Measurements from ENCODE around the gene BCCIP.

Gene BCCIP

GRCh38 chr10:125782616-125783015, 40.7 kb upstream of the BCCIP start:
- Histone ChIP-seq H3F3A (ENCODE audit: insufficient read depth) (no peaks in the 10 kb centered on the region), H3K36me3 (ENCODE audit: low read length) (no peaks in the 10 kb centered on the region), H4K20me1 (ENCODE audit: low read depth, low read length) (no peaks in the 10 kb centered on the region), H3K9me3 (ENCODE audit: insufficient read depth, low read length) (no peaks in the 10 kb centered on the region), H3K27ac (ENCODE audit: low read depth, low read length) (no peak overlapping the region), H3K9me2 (replicated peaks; ENCODE audit: insufficient read depth, low read length) (no peaks in the 10 kb centered on the region), H3K9ac (ENCODE audit: low read length) (no peak overlapping the region), H3K4me3 (ENCODE audit: insufficient read depth, low read length, poor library complexity, severe bottlenecking) (no peak overlapping the region), H3K27me3 (ENCODE audit: low read length) (no peaks in the 10 kb centered on the region), H3K79me2 (ENCODE audit: insufficient read depth, low read length) (no peaks in the 10 kb centered on the region), H3K4me2 (ENCODE audit: low read depth, low read length, poor library complexity, severe bottlenecking) (no peak overlapping the region), H2AFZ (ENCODE audit: low read depth, low read length, severe bottlenecking) (no peak overlapping the region)
- TF ChIP-seq CTCF (IDR thresholded peaks at IDR 0.05; ENCODE audit: insufficient read depth, low read length, poor library complexity, severe bottlenecking) (no peak), EZH2phosphoT487 (conservative IDR thresholded peaks at IDR 0.05; ENCODE audit: low read length) (no peak)

- Histone ChIP-seq H3F3A (ENCODE audit: insufficient read depth) (no peaks in the 10 kb centered on the region), H3K4me3 (ENCODE audit: insufficient read depth, low read length, poor library complexity, severe bottlenecking) (no peak overlapping the region), H2AFZ (ENCODE audit: low read depth, low read length, severe bottlenecking) (no peak overlapping the region), H3K9me2 (replicated peaks; ENCODE audit: insufficient read depth, low read length) (no peaks in the 10 kb centered on the region), H3K79me2 (ENCODE audit: insufficient read depth, low read length) (no peaks in the 10 kb centered on the region), H3K27ac (ENCODE audit: low read depth, low read length) (no peak overlapping the region), H3K9ac (ENCODE audit: low read length) (no peak overlapping the region), H3K27me3 (ENCODE audit: low read length) (no peaks in the 10 kb centered on the region), H3K9me3 (ENCODE audit: insufficient read depth, low read length) (no peaks in the 10 kb centered on the region), H4K20me1 (ENCODE audit: low read depth, low read length) (no peaks in the 10 kb centered on the region), H3K4me2 (ENCODE audit: low read depth, low read length, poor library complexity, severe bottlenecking) (no peak overlapping the region), H3K36me3 (ENCODE audit: low read length) (no peaks in the 10 kb centered on the region)
- no peak for TF ChIP-seq CTCF (IDR thresholded peaks at IDR 0.05; ENCODE audit: insufficient read depth, low read length, poor library complexity, severe bottlenecking)
Measured at GRCh38 chr10:125783408-125783807, 39.9 kb upstream of the BCCIP start.

- Histone ChIP-seq H3K36me3 (ENCODE audit: low read length) (no peaks in the 10 kb centered on the region), H3K9me2 (replicated peaks; ENCODE audit: insufficient read depth, low read length) (no peaks in the 10 kb centered on the region), H3K9me3 (ENCODE audit: insufficient read depth, low read length) (no peaks in the 10 kb centered on the region), H3K27ac (ENCODE audit: low read depth, low read length) (no peak overlapping the region), H4K20me1 (ENCODE audit: low read depth, low read length) (no peaks in the 10 kb centered on the region), H3K4me3 (ENCODE audit: insufficient read depth, low read length, poor library complexity, severe bottlenecking) (no peak overlapping the region), H3K4me2 (ENCODE audit: low read depth, low read length, poor library complexity, severe bottlenecking) (no peak overlapping the region), H3K27me3 (ENCODE audit: low read length) (no peaks in the 10 kb centered on the region), H3K79me2 (ENCODE audit: insufficient read depth, low read length) (no peaks in the 10 kb centered on the region), H3K9ac (ENCODE audit: low read length) (no peak overlapping the region), H3F3A (ENCODE audit: insufficient read depth) (no peaks in the 10 kb centered on the region), H2AFZ (ENCODE audit: low read depth, low read length, severe bottlenecking) (no peak overlapping the region)
- TF ChIP-seq CTCF (IDR thresholded peaks at IDR 0.05; ENCODE audit: insufficient read depth, low read length, poor library complexity, severe bottlenecking) (no peak), EZH2phosphoT487 (conservative IDR thresholded peaks at IDR 0.05; ENCODE audit: low read length) (no peak)
Measured at GRCh38 chr10:125783957-125784356, 39.4 kb upstream of the BCCIP start.

GRCh38 chr10:125785791-125786190, 37.6 kb upstream of the BCCIP start:
- Histone ChIP-seq H3K4me3 (ENCODE audit: insufficient read depth, low read length, poor library complexity, severe bottlenecking) (no peak overlapping the region), H3F3A (ENCODE audit: insufficient read depth) (no peaks in the 10 kb centered on the region), H3K9ac (ENCODE audit: low read length) (no peak overlapping the region), H3K36me3 (ENCODE audit: low read length) (no peaks in the 10 kb centered on the region), H3K27me3 (ENCODE audit: low read length) (no peaks in the 10 kb centered on the region), H3K4me2 (ENCODE audit: low read depth, low read length, poor library complexity, severe bottlenecking) (no peak overlapping the region), H3K79me2 (ENCODE audit: insufficient read depth, low read length) (no peaks in the 10 kb centered on the region), H3K9me2 (replicated peaks; ENCODE audit: insufficient read depth, low read length) (no peaks in the 10 kb centered on the region), H4K20me1 (ENCODE audit: low read depth, low read length) (no peaks in the 10 kb centered on the region), H3K27ac (ENCODE audit: low read depth, low read length) (no peak overlapping the region), H2AFZ (ENCODE audit: low read depth, low read length, severe bottlenecking) (no peak overlapping the region), H3K9me3 (ENCODE audit: insufficient read depth, low read length) (no peaks in the 10 kb centered on the region)
- TF ChIP-seq CTCF (IDR thresholded peaks at IDR 0.05; ENCODE audit: insufficient read depth, low read length, poor library complexity, severe bottlenecking) = no peak
- no peak for TF ChIP-seq EZH2phosphoT487 (conservative IDR thresholded peaks at IDR 0.05; ENCODE audit: low read length)

All from SU-DHL-6 (cell line).